Hepatocyte (in vitro differentiated cells): ENCODE measurements around the gene CGB7.

Source experiments
- EZH2 ChIP-seq: fragments of 200-600 bp; sonication (generic); IDR thresholded peaks from 2 replicates; pipeline ENCODE4 v1.6.1; 2016; ENCODE audit warnings: antibody characterized with exemption, mild to moderate bottlenecking, borderline replicate concordance
- EZH2phosphoT487 ChIP-seq: fragments of 200-600 bp; sonication (generic); IDR thresholded peaks from one replicate; pipeline ENCODE4 v1.6.1; 2018; ENCODE audit warnings: antibody characterized with exemption, mild to moderate bottlenecking, low read depth, moderate library complexity; ENCODE audit not compliant: unreplicated experiment, severe bottlenecking
- TF ChIP-seq, protein P1 (sequence below): fragments of 200-600 bp; sonication (generic); IDR thresholded peaks from 2 replicates; pipeline ENCODE4 v1.5.1; 2016; ENCODE audit warnings: antibody characterized with exemption, mild to moderate bottlenecking; ENCODE audit not compliant: poor library complexity

DNA sequence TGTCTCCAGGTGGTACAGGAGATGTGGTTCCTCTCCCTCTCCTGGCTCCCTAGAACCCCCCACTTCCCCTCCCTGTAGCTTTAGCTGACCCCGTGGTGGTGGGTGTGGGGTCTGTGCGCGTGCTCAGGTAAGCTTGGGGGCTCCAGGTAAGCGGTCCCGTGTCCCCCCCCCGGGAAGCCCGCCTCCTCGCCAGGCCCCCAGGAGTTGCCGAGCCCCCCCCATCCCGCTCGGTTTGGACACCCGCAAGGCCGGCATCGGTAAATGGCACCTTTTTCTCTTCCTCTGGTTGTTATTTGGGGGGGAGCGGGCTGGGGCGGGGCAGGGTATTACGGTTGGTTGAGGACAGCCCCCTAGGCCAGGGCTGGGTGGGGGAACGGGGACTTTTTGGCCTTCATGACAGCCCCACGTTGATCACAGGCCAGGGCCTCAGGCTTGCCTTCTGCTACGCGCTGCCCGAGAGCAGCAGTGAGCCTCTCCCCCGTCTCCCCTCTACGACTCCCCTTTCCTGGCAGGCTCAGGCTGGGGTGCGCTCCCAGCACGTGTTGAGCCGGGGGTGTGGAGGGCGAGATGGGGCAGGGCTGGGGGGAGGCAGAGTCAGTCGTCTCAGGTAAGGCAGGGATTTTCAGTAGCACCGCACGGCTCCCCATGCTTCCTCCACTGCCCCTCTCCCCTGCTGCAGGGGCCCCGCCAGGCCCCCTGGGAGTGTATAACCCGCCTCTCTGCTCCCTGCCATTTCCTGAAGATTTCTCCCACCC lies 46.0 kb upstream of the CGB7 start:
- TF ChIP-seq, protein P1, sequence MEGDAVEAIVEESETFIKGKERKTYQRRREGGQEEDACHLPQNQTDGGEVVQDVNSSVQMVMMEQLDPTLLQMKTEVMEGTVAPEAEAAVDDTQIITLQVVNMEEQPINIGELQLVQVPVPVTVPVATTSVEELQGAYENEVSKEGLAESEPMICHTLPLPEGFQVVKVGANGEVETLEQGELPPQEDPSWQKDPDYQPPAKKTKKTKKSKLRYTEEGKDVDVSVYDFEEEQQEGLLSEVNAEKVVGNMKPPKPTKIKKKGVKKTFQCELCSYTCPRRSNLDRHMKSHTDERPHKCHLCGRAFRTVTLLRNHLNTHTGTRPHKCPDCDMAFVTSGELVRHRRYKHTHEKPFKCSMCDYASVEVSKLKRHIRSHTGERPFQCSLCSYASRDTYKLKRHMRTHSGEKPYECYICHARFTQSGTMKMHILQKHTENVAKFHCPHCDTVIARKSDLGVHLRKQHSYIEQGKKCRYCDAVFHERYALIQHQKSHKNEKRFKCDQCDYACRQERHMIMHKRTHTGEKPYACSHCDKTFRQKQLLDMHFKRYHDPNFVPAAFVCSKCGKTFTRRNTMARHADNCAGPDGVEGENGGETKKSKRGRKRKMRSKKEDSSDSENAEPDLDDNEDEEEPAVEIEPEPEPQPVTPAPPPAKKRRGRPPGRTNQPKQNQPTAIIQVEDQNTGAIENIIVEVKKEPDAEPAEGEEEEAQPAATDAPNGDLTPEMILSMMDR, result no peak
- TF ChIP-seq EZH2, result no peak
- TF ChIP-seq EZH2phosphoT487, result no peak
